RWPE1 (cell line): ENCODE results near the gene EXOSC10.
A peak's percentile ranks its signal among the peaks of the same experiment; 100 is the strongest.
"Not testable (repeated sequence)": the region's sequence is repeated elsewhere in the genome, so short reads cannot be mapped to it uniquely, and the experiment has no call there.

Experiments
- CTCF ChIA-PET: fragments of 350-600 bp; sonication (Branson Sonifier 250); formaldehyde crosslinking; extraction: SDS; loops from one replicate; lab custom pipeline; 2021; lab: Yijun Ruan, JAX
- POLR2A ChIA-PET: fragments of 400-600 bp; formaldehyde crosslinking; extraction: SDS; loops from one replicate; lab custom pipeline; 2020; ENCODE audit warnings: antibody characterized with exemption; ENCODE audit not compliant: low non-redundant PET; lab: Yijun Ruan, JAX
- DNase-seq: peaks from one replicate; pipeline ENCODE4 v3.0.0; 2012; ENCODE audit warnings: low spot score
- H3K27ac ChIP-seq: fragments of 450-650 bp; 2 replicates; pipeline ENCODE4 v1.5.1; 2017
- CTCF ChIP-seq: fragments of 450-650 bp; conservative IDR thresholded peaks from 2 replicates; pipeline ENCODE4 v1.5.1; 2017; ENCODE audit warnings: low read depth, mild to moderate bottlenecking

The EXOSC10 gene

DNA sequence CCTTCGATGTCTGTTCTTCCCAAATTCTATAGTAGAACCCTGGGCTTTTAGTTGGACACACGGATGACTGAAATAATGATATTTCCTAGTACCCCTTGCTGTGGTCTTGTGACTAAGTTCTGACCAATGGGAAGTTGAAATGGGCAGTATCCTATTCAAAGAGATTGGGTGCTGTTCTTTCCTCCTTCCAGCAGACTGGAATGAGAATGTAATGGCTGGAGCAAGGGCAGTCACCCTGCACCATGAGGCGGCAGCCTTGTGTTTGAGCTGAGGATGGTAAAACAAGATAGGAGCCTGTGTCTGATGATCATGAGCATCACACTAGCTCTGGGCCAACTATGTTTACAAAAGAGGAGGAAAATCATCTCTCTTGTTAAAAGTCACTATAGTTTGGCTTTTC lies 34.7 kb downstream of the EXOSC10 start:
- CTCF ChIA-PET: interaction anchor here (0.6 to 0.8 kb wide), 2 partner anchors 27 to 103 kb away, joined by 4 to 7 read pairs; no protein-coding TSS in a partner anchor
- POLR2A ChIA-PET: no interaction called here
- no peak for TF ChIP-seq CTCF
- DNase-seq: no peak
- no peak overlapping the region for H3K27ac ChIP-seq

DNA sequence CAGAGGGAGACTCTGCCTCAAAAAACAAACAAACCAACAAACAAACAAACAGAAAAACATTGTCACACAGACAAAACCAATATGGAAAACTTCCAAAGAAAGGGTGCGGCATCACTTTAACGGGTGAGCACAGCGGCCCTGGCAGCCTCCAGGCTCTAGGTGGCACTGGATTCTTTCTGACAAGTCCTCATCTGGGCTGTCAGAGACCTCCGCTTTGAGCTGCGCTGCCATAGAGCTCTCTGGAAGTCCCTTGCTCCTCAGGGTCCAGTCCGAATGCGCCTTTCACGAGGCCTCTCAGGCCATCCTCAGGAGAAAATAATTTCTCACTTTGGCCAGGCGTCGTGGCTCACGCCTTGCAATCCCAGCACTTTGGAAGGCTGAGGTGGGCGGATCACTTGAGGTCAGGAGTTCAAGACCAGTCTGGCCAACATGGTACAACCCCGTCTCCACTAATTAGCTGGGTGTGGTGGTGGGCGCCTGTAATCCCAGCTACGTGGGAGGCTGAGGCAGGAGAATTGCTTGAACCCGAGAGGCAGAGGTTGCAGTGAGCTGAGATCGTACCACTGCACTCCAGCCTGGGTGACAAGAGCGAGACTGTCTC lies 35.6 kb downstream of the EXOSC10 start:
- POLR2A ChIA-PET, DNase-seq: not testable (repeated sequence)
- TF ChIP-seq CTCF: 0 out of 2 replicates have a peak, but pooled peaks have one; percentile 7
- CTCF ChIA-PET: interaction anchor here (0.7 to 1.6 kb wide), 3 partner anchors 12 to 417 kb away, joined by 4 to 10 read pairs (median 4); no protein-coding TSS in a partner anchor
- H3K27ac ChIP-seq: peak overlapping the region; percentile 54

- CTCF ChIA-PET: interaction anchor here (1.6 kb wide), 1 partner anchor 25 kb away, joined by 10 read pairs; no protein-coding TSS in a partner anchor
- TF ChIP-seq CTCF: no peak
- POLR2A ChIA-PET: no interaction called here
- H3K27ac ChIP-seq: peak overlapping the region; percentile 54
- DNase-seq: no peak
Measured at GRCh38 chr1:11062965-11063401, 36.7 kb downstream of the EXOSC10 start.

- DNase-seq: no peak
- ChIA-PET POLR2A (no interaction called here), CTCF (interaction anchor here (1.8 kb wide), 1 partner anchor 24 kb away, joined by 9 read pairs; no protein-coding TSS in a partner anchor)
- H3K27ac ChIP-seq: peak overlapping the region; percentile 76
- TF ChIP-seq CTCF: no peak
Measured at GRCh38 chr1:11061652-11062365, 37.9 kb downstream of the EXOSC10 start.

GRCh38 chr1:11059968-11060830 lies 39.5 kb downstream of the EXOSC10 start, which contains the start of gene SRM:
TSS of gene SRM (minus strand) at chr1:11060018. CDS start at chr1:11059943, 75 bp downstream.
- peak; percentile 97 for DNase-seq
- H3K27ac ChIP-seq: peak within 1 kb of the TSS; percentile 76
- TF ChIP-seq CTCF: no peak
- ChIA-PET CTCF (interaction anchor here (0.6 to 1.8 kb wide), 5 partner anchors 15 to 98 kb away, joined by 3 to 9 read pairs (median 3); no protein-coding TSS in a partner anchor), POLR2A (interaction anchor here (0.5 kb wide), 1 partner anchor 49 kb away, joined by 5 read pairs; no protein-coding TSS in a partner anchor)
